ENCODE results near the gene ANKRD13B. TPM values are rescaled to one million over a fixed set of nuclear protein-coding genes. Genes with fewer than 3 reads are reported as not detected.

The ANKRD13B gene
- total RNA-seq, 2 donors from 2014 or later = 3.8 to 4.1 TPM

- intact Hi-C loops (cut with DNase I, micrococcal nuclease) = no loop called here
- DNase-seq (no peak), ATAC-seq (no peak)
Measured at GRCh38 chr17:29655323-29655722, 62.4 kb downstream of the ANKRD13B start.

DNA sequence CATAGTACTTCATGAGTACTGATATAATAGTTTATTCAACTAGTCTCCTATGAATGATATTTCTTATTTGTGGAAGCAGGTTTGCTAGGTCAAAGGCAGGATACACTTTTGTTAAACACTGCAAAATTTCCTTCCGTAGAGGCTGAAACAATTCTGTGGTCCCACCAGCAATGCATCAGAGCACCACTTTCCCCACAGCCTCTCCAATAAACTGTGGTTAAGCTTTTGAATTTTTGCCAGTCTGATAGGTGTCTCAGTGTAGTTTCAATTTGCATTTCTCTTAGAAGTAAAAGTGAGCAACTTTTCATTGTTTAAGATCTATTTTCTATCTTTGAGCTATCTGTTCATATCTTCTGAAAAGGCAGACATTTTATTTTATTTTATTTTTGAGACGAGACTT is 66.2 kb downstream of the ANKRD13B start:
- intact Hi-C loops (cut with DNase I, micrococcal nuclease) = no loop called here

DNA sequence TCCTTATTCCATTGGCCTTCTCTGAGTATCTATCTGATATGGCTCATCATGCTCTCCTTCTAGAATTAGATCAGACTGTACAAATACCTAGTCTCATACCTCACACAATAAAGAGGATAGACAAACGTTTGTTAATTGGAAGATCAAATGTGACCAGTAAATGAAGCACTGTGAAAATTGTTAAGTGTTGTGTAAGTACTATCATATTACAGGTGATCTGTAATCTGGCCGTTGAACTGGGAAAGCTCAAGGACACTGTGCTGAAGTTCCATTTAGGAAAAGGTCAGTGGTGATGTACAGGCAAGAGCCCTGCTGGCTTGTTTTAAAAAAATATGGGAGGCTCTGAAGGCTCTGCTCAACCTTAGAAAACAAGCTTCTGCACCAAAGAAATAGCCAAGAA is 68.3 kb downstream of the ANKRD13B start:
- no peak for DNase-seq
- intact Hi-C loops (cut with DNase I, micrococcal nuclease) = no loop called here
- no peak for ATAC-seq

More for the DNA sequence above, 66.2 kb downstream of the ANKRD13B start:
- DNase-seq (no peak), ATAC-seq (no peak)

DNA sequence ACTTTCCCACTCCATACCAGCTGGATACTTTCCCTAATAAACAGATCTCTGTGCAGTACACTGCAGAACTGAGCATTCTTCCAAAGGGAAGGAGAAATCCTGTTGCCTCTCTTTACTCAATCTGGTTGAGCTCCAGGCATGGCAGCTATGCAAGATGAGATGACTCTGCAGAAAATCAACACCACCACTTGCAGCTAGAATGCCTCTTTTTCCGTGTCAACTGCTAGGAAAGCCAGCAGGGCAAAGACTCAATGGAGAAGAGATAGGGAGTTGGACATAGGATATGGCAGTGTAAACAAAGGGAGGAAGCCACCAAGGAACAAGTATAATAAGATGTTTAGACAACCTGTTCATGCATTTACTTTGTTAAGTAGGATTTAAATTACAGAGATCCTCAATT is 70.2 kb downstream of the ANKRD13B start:
- DNase-seq (no peak), ATAC-seq (no peak)
- intact Hi-C loops (cut with DNase I, micrococcal nuclease) = no loop called here

Other genes with a start within 250 kb of the ANKRD13B start
- gene TAOK1, start 202.8 kb upstream of the ANKRD13B start, total RNA-seq = 10 to 100 TPM; 50.6 to 54.9 TPM
- gene ABHD15, start 26.1 kb upstream of the ANKRD13B start, total RNA-seq = 10 to 100 TPM; 19.5 to 24.0 TPM
- gene TP53I13, start 24.4 kb upstream of the ANKRD13B start, total RNA-seq = 10 to 100 TPM; 58.3 to 62.7 TPM
- gene GIT1, start 3.5 kb upstream of the ANKRD13B start, total RNA-seq = 10 to 100 TPM; 30.8 to 33.2 TPM
- 1 to 10 TPM; 2.9 to 4.4 TPM for gene CORO6, start 29.8 kb downstream of the ANKRD13B start, total RNA-seq

Data from left colon (tissue), 2 donors.